Heart right ventricle (tissue), 16 donors: Measurements from ENCODE around the gene NKPD1. TPM values are rescaled to one million over a fixed set of nuclear protein-coding genes. Genes with fewer than 3 reads are reported as not detected.

Experiments
- ATAC-seq, 8 donors: fragments of 200-7000 bp; cut with Tn5 transposase; one replicate each; pipeline ENCODE4 v1.9.1; 2020; ENCODE audit warnings: mild to moderate bottlenecking in 8 of 8, moderate library complexity in 8 of 8, moderate number of reproducible peaks in 1 of 8
- DNase-seq, 2 donors: peaks; one replicate each; pipeline ENCODE4 v3.0.0-alpha.2; 2020
- H3K27ac ChIP-seq, 10 donors: fragments of 200-600 bp; sonication (generic) in 2 of 10; one replicate each; pipeline versions ENCODE4 v1.5.0 to v1.8.0; 2020 to 2022; ENCODE audit warnings: mild to moderate bottlenecking in 3 of 10
- H3K27me3 ChIP-seq, 7 donors: fragments of 200-600 bp; one replicate each; pipeline ENCODE4 v1.8.0; 2021 to 2022; ENCODE audit warnings: mild to moderate bottlenecking in 2 of 7
- H3K36me3 ChIP-seq, 9 donors: fragments of 200-600 bp; sonication (generic) in 1 of 9; one replicate each; pipeline versions ENCODE4 v1.5.0 to v1.8.0; 2020 to 2022; ENCODE audit warnings: mild to moderate bottlenecking in 2 of 9
- H3K4me1 ChIP-seq, 9 donors: fragments of 200-600 bp; sonication (generic) in 1 of 9; one replicate each; pipeline versions ENCODE4 v1.5.0 to v1.8.0; 2020 to 2022; ENCODE audit warnings: mild to moderate bottlenecking in 4 of 9
- H3K4me3 ChIP-seq, 10 donors: fragments of 200-600 bp; sonication (generic) in 2 of 10; one replicate each; pipeline versions ENCODE4 v1.5.0 to v1.8.0; 2020 to 2022; ENCODE audit warnings: mild to moderate bottlenecking in 7 of 10, moderate library complexity in 2 of 10
- H3K9me3 ChIP-seq, 11 donors: fragments of 200-600 bp in 10 of 11; sonication (generic) in 2 of 11; one replicate each; pipeline versions ENCODE4 v1.5.0 to v1.8.0; 2013 to 2022; ENCODE audit warnings: mild to moderate bottlenecking in 2 of 11, control low read depth in 1 of 11, moderate library complexity in 1 of 11
- CTCF ChIP-seq, 9 donors: fragments of 200-600 bp; sonication (generic) in 2 of 9; IDR thresholded peaks; one replicate each; pipeline versions ENCODE4 v1.5.0 to v1.8.0; 2021 to 2022; ENCODE audit warnings: antibody characterized with exemption in 9 of 9, mild to moderate bottlenecking in 5 of 9, moderate library complexity in 1 of 9
- WGBS, 2 donors: extraction: QIAGEN DNeasy Blood & Tissue Kit; methylation state at CpG; one replicate each; pipeline ENCODE4 v1.1.7; 2013; ENCODE audit warnings: inconsistent platforms in 1 of 2; 5-methylcytosine and 5-hydroxymethylcytosine counted together
- intact Hi-C, 10 donors: fragments of 100-400 bp; cut with DNase I; formaldehyde crosslinking; loops; one replicate each; pipeline versions ENCODE4 v1.11.1 to v1.14.2; 2022
- polyA plus RNA-seq, 2 donors: library from polyadenylated mRNA; stranded (reverse); fragments of 200-250 nt; gene quantifications; one replicate each; pipeline ENCODE4 v1.2.3, GENCODE V29; 2013
- total RNA-seq, 10 donors: library from RNA; stranded (reverse); fragmentation: NEBNext Ultra II Directional in 3 of 10; extraction: Animal tissue kit (Norgen Biotek cat#: 25700) in 3 of 10; gene quantifications; one replicate each; pipeline versions ENCODE4 v1.2.1 to v1.2.4, GENCODE V29; 2021 to 2023
- donor health status: Arrhythmogenic right ventricular cardiomyopathy.
- donor health status: ischemic (EF 13 %, LVEDD 7.1; RV severe dilation, severe dysfunction).
- donor health status: healthy with polysubstance abuse.
- donor health status: DM: no; HTN: yes; CAD: no.
- donor health status: DM: no; HTN: no; CAD: no.
- donor health status: ischemic (EF 25% LVEDD 6.9; RV normal size, moderate dysfunction).
- donor health status: ischemic (EF 25% LVEDD 5.7; RV mildly dilated, moderate dysfunction).
- donor health status: healthy.
- donor health status: DM: yes; HTN: yes; CAD: no.
- donor health status: Ischemic cardiomyopathy.
- donor health status: ischemic (EF 35%, LVEDD 5.7; RV mildly dilated, moderate dysfunction).
- donor health status: nonischemic (EF 11% LVEDD 7.7; RV severe dilation, severe dysfunction).
- donor health status: DM: yes; HTN: yes; CAD: no.
- donor health status: PGD.
- donor health status: ischemic (EF 29% LVEDD 5.4; RV normal size, mild dysfunction).
- donor health status: nonischemic (EF 23%, LVEDD 6.1; RV moderate dilation, normal function).

NKPD1 gene
- total and polyA plus RNA-seq, 12 donors = 0.06 to 0.09 (median 0.07) TPM; not detected in 7

GRCh38 chr19:45146251-45146650 lies 14.5 kb downstream of the NKPD1 start:
- no peak for ATAC-seq
- H3K36me3 ChIP-seq = peaks cover 0 to 57% (median 20%) of the 10 kb centered on the region in 9 donors
- H3K27me3 ChIP-seq = peaks cover 0 to 10% (median 7%) of the 10 kb centered on the region in 7 donors
- H3K9me3 ChIP-seq = no peaks in the 10 kb centered on the region
- no peak overlapping the region for H3K4me3 ChIP-seq
- H3K4me1 ChIP-seq = no peaks in the 10 kb centered on the region
- WGBS, 2 donors = 87 to 89% methylated on average over 13 of the region's 13 CpGs
- TF ChIP-seq CTCF (IDR thresholded peaks at IDR 0.05) = no peak
- no peak overlapping the region for H3K27ac ChIP-seq
- no peak for DNase-seq
- intact Hi-C loops = no loop called here

GRCh38 chr19:45145270-45146189 lies 15.3 kb downstream of the NKPD1 start:
- no peaks in the 10 kb centered on the region for H3K9me3 ChIP-seq
- no peaks in the 10 kb centered on the region for H3K4me1 ChIP-seq
- TF ChIP-seq CTCF (IDR thresholded peaks at IDR 0.05) = no peak
- peaks cover 0 to 3% (median 0%) of the 10 kb centered on the region in 7 donors for H3K27me3 ChIP-seq
- ATAC-seq = no peak
- no peak overlapping the region for H3K27ac ChIP-seq
- intact Hi-C loops = no loop called here
- DNase-seq = no peak
- H3K4me3 ChIP-seq = no peak overlapping the region
- peaks cover 0 to 64% (median 20%) of the 10 kb centered on the region in 9 donors for H3K36me3 ChIP-seq
- WGBS, 2 donors = 95 to 96% methylated on average over 50 to 54 of the region's 54 CpGs

- H3K27ac ChIP-seq = no peak overlapping the region
- no peaks in the 10 kb centered on the region for H3K9me3 ChIP-seq
- TF ChIP-seq CTCF (IDR thresholded peaks at IDR 0.05) = no peak
- no peak for ATAC-seq
- H3K4me1 ChIP-seq = no peaks in the 10 kb centered on the region
- WGBS, 2 donors = 94 to 96% methylated on average over 49 to 53 of the region's 53 CpGs
- no peak overlapping the region for H3K4me3 ChIP-seq
- H3K36me3 ChIP-seq = peaks cover 0 to 66% (median 20%) of the 10 kb centered on the region in 9 donors
- H3K27me3 ChIP-seq = no peaks in the 10 kb centered on the region
- intact Hi-C loops = no loop called here
- no peak for DNase-seq
These were observed 16.1 kb downstream of the NKPD1 start for GRCh38 chr19:45144431-45145269.

GRCh38 chr19:45142726-45143110 lies 18.1 kb downstream of the NKPD1 start:
- no peak for ATAC-seq
- peaks cover 0 to 9% (median 4%) of the 10 kb centered on the region in 9 donors for H3K4me1 ChIP-seq
- no peaks in the 10 kb centered on the region for H3K9me3 ChIP-seq
- no peaks in the 10 kb centered on the region for H3K27me3 ChIP-seq
- WGBS, 2 donors = 75 to 83% methylated on average over 9 of the region's 9 CpGs
- H3K36me3 ChIP-seq = peaks cover 0 to 66% (median 20%) of the 10 kb centered on the region in 9 donors
- no peak for TF ChIP-seq CTCF (IDR thresholded peaks at IDR 0.05)
- no peak for DNase-seq
- intact Hi-C loops = no loop called here
- no peak overlapping the region for H3K4me3 ChIP-seq
- H3K27ac ChIP-seq = no peak overlapping the region
